K562 (cell line): ENCODE measurements around the gene GRB10. TPM values are rescaled to one million over a fixed set of nuclear protein-coding genes. Genes with fewer than 3 reads are reported as not detected.

Source experiments
- ATAC-seq: fragments of 200-7000 bp; cut with Tn5 transposase; 3 replicates; pipeline ENCODE4 v1.9.1; 2020; ENCODE audit warnings: moderate library complexity
- BruUV-seq: library from RNA; stranded (reverse); fragments of 400-500 nt; replicated peaks from 2 replicates; lab custom pipeline; 2021; lab: Mats Ljungman, UMichigan
- CTCF ChIA-PET: fragments of 300-600 bp; formaldehyde crosslinking; extraction: SDS; loops from one replicate; lab custom pipeline; 2021; ENCODE audit warnings: low intra/inter-chr PET ratio; lab: Yijun Ruan, JAX
- POLR2A ChIA-PET: fragments of 300-600, 350-650 bp; sonication (Branson Sonifier 250); formaldehyde crosslinking; extraction: SDS; loops from one replicate; lab custom pipeline; 2021; ENCODE audit warnings: antibody characterized with exemption, inconsistent platforms; lab: Yijun Ruan, JAX
- DNase-seq, 4 experiments: peaks; one replicate each; pipeline versions ENCODE4 v3.0.0 to v3.0.0-alpha.2; 2011 to 2018; ENCODE audit warnings: low spot score in 3 of 4, mixed read lengths in 3 of 4; ENCODE audit errors: extremely low read depth in 1 of 4
- FAIRE-seq: peaks from 2 replicates; lab custom pipeline; 2011; peaks lifted over from hg19 to GRCh38; lab: Jason Lieb, UNC
- H2AFZ ChIP-seq: 2 replicates; pipeline ENCODE4 v1.6.0; 2011; ENCODE audit warnings: low read depth, low read length, control low read depth, inconsistent platforms
- H3K27ac ChIP-seq: fragments of 200-600 bp; 3 replicates; pipeline ENCODE4 v1.8.0; 2011; ENCODE audit warnings: low read depth, mild to moderate bottlenecking, control low read depth, inconsistent platforms, low read length, moderate library complexity, mixed read lengths; ENCODE audit errors: extremely low read depth
- H3K27me3 ChIP-seq, 2 experiments: fragments of 300-600 bp in 1 of 2; 2 replicates in 1 of 2; 3 replicates in 1 of 2; pipeline versions ENCODE4 v1.6.0 to v1.8.0; 2011; ENCODE audit warnings: inconsistent platforms in 2 of 2, low read length in 2 of 2, mild to moderate bottlenecking in 1 of 2, mixed read lengths in 1 of 2, moderate library complexity in 1 of 2; ENCODE audit not compliant: control insufficient read depth in 2 of 2, insufficient read depth in 2 of 2
- H3K36me3 ChIP-seq: fragments of 300-600 bp; 3 replicates; pipeline ENCODE4 v1.8.0; 2011; ENCODE audit warnings: mild to moderate bottlenecking, low read length, inconsistent platforms; ENCODE audit not compliant: control insufficient read depth, insufficient read depth
- H3K4me1 ChIP-seq, 2 experiments: fragments of 200-600 bp in 1 of 2; replicated peaks in 1 of 2; 2 replicates in 1 of 2; 3 replicates in 1 of 2; pipeline versions ENCODE4 v1.5.1 to v1.8.0; 2011; ENCODE audit warnings: inconsistent platforms in 2 of 2, low read length in 2 of 2, mild to moderate bottlenecking in 1 of 2, mixed read lengths in 1 of 2, moderate library complexity in 1 of 2; ENCODE audit not compliant: control insufficient read depth in 2 of 2, insufficient read depth in 2 of 2
- H3K4me2 ChIP-seq: 2 replicates; pipeline ENCODE4 v1.6.1; 2011; ENCODE audit warnings: low read length, control low read depth, inconsistent platforms, mixed read lengths; ENCODE audit not compliant: insufficient read depth
- H3K4me3 ChIP-seq: fragments of 200-600 bp; sonication (generic), shearing (Covaris generic); 2 replicates; pipeline ENCODE4 v1.5.1; 2016; ENCODE audit warnings: control low read depth, inconsistent platforms
- H3K79me2 ChIP-seq: fragments of 200-600 bp; 3 replicates; pipeline ENCODE4 v1.8.0; 2011; ENCODE audit warnings: low read length, inconsistent platforms; ENCODE audit not compliant: control insufficient read depth, insufficient read depth
- H3K9ac ChIP-seq, 2 experiments: 2 replicates each; pipeline versions ENCODE4 v1.6.0 to v1.6.1; 2011; ENCODE audit warnings: low read depth in 2 of 2, low read length in 2 of 2, control low read depth in 1 of 2, inconsistent platforms in 1 of 2, mild to moderate bottlenecking in 1 of 2, mixed read lengths in 1 of 2; ENCODE audit not compliant: insufficient read depth in 1 of 2
- H3K9me1 ChIP-seq: one replicate; pipeline ENCODE4 v1.6.0; 2011; ENCODE audit warnings: inconsistent platforms, mild to moderate bottlenecking, low read length, moderate library complexity; ENCODE audit not compliant: control insufficient read depth, insufficient read depth
- H3K9me3 ChIP-seq: replicated peaks from 2 replicates; pipeline ENCODE4 v1.5.1; 2011; ENCODE audit warnings: low read depth, low read length, inconsistent platforms; ENCODE audit not compliant: control insufficient read depth, insufficient read depth
- H4K20me1 ChIP-seq: replicated peaks from 2 replicates; pipeline ENCODE4 v1.6.1; 2011; ENCODE audit warnings: low read length, inconsistent platforms, mixed read lengths; ENCODE audit not compliant: control insufficient read depth, insufficient read depth
- CHD1 ChIP-seq: fragments of 200-600 bp; sonication (generic); IDR thresholded peaks from one replicate; pipeline ENCODE4 v1.6.1; 2012; ENCODE audit warnings: mild to moderate bottlenecking, moderate library complexity, low read length, inconsistent platforms
- HDAC2 ChIP-seq: fragments of 450-650 bp; IDR thresholded peaks from 2 replicates; pipeline ENCODE4 v1.6.1; 2016; ENCODE audit warnings: mild to moderate bottlenecking
- ZNF124 ChIP-seq: sonication (generic); formaldehyde crosslinking; IDR thresholded peaks from 2 replicates; pipeline ENCODE4 v1.8.1; 2022; ENCODE audit warnings: missing genetic modification reagents
- ZNF431 ChIP-seq: sonication (generic); formaldehyde crosslinking; IDR thresholded peaks from 2 replicates; pipeline ENCODE4 v1.8.0; 2022; ENCODE audit warnings: mild to moderate bottlenecking, missing genetic modification reagents
- ZNF436 ChIP-seq: fragments of 250-450, 450-650 bp; sonication (Bioruptor Pico); formaldehyde crosslinking; IDR thresholded peaks from 2 replicates; pipeline ENCODE4 v1.7.0; 2020; ENCODE audit warnings: mild to moderate bottlenecking
- in situ Hi-C: fragments of 300-500 bp; cut with MboI; formaldehyde crosslinking; loops from 4 replicates; pipeline ENCODE4 v1.15.0; 2018; ENCODE audit warnings: inconsistent platforms, mixed read lengths
- intact Hi-C: fragments of 100-400 bp; cut with micrococcal nuclease; formaldehyde crosslinking; loops from 2 replicates; pipeline ENCODE4 v1.14.2; 2022
- polyA plus RNA-seq, 8 experiments: library from polyadenylated mRNA; depleted of rRNA in 4 of 8; stranded (reverse) in 5 of 8; unstranded in 3 of 8; fragments of >200 nt; fragmentation: Nextera tagmentation in 2 of 8; fragmentation: Illumina TruSeq in 1 of 8; extraction: Ambion mirVana in 2 of 8; extraction: Trizol in 1 of 8; gene quantifications; 2 replicates each; pipeline versions ENCODE4 v1.2.1 to v1.2.3, GENCODE V29; 2011 to 2014; ENCODE audit warnings: inconsistent platforms in 1 of 8, missing spikeins in 1 of 8
- total RNA-seq, 7 experiments: library from RNA; depleted of rRNA in 6 of 7; stranded (reverse); fragments of >200 nt in 6 of 7; fragmentation: Illumina TruSeq in 2 of 7; extraction: Trizol in 2 of 7; gene quantifications; 2 replicates each; pipeline versions ENCODE4 v1.2.1 to v1.2.3, GENCODE V29; 2011 to 2021; ENCODE audit warnings: low replicate concordance in 1 of 7
- TF ChIP-seq, protein P1 (sequence below), 3 experiments: fragments of 200-800 bp in 1 of 3; sonication (Bioruptor generic) in 1 of 3; sonication (generic) in 1 of 3; formaldehyde crosslinking in 1 of 3; IDR thresholded peaks; 2 replicates each; pipeline versions ENCODE4 v1.6.1 to v1.8.0; 2016 to 2022; ENCODE audit warnings: mild to moderate bottlenecking in 2 of 3, missing compliant biosample characterization in 2 of 3, missing genetic modification characterization in 2 of 3, missing genetic modification reagents in 1 of 3
- TF ChIP-seq, protein P2 (sequence below): fragments of 250-450 bp; sonication (Bioruptor Pico); IDR thresholded peaks from 2 replicates; pipeline ENCODE4 v1.5.0; 2020; ENCODE audit warnings: mild to moderate bottlenecking, borderline replicate concordance
- TF ChIP-seq, protein P3 (sequence below): fragments of 250-450 bp; sonication (Bioruptor Pico); IDR thresholded peaks from 2 replicates; pipeline ENCODE4 v1.4.0; 2020; ENCODE audit warnings: mild to moderate bottlenecking
- TF ChIP-seq, protein P4 (sequence below): sonication (generic); formaldehyde crosslinking; IDR thresholded peaks from 2 replicates; pipeline ENCODE4 v1.4.0; 2020; ENCODE audit warnings: mild to moderate bottlenecking, missing genetic modification reagents

GRB10 gene
- total and polyA plus RNA-seq, 9 of the 15 experiments (the other 6 are each of a cell fraction or from before 2014, with no cell fraction given): 8.9 to 88.5 (median 40.7) TPM

DNA sequence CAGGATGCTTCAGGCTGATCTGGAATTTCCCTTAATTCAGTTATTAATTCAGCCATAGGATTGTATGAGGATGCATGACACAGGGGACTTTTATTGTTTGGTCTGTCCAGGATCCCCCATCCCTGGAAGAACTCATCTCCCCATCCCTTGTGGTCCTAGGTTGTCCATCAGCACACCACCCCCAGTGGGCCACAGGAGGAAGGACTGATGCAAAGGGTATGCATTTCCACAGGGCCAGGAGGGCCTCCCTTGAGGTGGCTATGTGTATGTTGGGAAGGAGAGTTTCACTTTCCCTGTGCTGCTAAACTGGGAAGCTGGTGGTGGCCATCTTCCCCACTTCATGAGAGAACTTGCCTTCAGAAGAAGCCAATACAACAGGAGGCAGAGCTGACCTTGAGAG is 44.6 kb upstream of the GRB10 start:
- no peak overlapping the region for H3K27ac ChIP-seq

More for the DNA sequence above, 44.6 kb upstream of the GRB10 start:
- FAIRE-seq: no peak
- no peak for DNase-seq
- H3K27me3 ChIP-seq: peaks cover 14 to 35% of the 10 kb centered on the region in 2 experiments
- no peaks in the 10 kb centered on the region for H3K9me3 ChIP-seq
- TF ChIP-seq, protein P1, sequence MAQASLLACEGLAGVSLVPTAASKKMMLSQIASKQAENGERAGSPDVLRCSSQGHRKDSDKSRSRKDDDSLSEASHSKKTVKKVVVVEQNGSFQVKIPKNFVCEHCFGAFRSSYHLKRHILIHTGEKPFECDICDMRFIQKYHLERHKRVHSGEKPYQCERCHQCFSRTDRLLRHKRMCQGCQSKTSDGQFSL (CRISPR knock-in tag; IDR thresholded peaks at IDR 0.05): no peak
- TF ChIP-seq, protein P1 (tag; IDR thresholded peaks at IDR 0.05): no peak
- TF ChIP-seq, protein P2, sequence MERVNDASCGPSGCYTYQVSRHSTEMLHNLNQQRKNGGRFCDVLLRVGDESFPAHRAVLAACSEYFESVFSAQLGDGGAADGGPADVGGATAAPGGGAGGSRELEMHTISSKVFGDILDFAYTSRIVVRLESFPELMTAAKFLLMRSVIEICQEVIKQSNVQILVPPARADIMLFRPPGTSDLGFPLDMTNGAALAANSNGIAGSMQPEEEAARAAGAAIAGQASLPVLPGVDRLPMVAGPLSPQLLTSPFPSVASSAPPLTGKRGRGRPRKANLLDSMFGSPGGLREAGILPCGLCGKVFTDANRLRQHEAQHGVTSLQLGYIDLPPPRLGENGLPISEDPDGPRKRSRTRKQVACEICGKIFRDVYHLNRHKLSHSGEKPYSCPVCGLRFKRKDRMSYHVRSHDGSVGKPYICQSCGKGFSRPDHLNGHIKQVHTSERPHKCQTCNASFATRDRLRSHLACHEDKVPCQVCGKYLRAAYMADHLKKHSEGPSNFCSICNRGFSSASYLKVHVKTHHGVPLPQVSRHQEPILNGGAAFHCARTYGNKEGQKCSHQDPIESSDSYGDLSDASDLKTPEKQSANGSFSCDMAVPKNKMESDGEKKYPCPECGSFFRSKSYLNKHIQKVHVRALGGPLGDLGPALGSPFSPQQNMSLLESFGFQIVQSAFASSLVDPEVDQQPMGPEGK (CRISPR knock-in tag): no peak
- no peak for TF ChIP-seq ZNF431 (CRISPR knock-in tag)
- TF ChIP-seq, protein P3, sequence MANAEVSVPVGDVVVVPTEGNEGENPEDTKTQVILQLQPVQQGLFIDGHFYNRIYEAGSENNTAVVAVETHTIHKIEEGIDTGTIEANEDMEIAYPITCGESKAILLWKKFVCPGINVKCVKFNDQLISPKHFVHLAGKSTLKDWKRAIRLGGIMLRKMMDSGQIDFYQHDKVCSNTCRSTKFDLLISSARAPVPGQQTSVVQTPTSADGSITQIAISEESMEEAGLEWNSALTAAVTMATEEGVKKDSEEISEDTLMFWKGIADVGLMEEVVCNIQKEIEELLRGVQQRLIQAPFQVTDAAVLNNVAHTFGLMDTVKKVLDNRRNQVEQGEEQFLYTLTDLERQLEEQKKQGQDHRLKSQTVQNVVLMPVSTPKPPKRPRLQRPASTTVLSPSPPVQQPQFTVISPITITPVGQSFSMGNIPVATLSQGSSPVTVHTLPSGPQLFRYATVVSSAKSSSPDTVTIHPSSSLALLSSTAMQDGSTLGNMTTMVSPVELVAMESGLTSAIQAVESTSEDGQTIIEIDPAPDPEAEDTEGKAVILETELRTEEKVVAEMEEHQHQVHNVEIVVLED: no peak
- no peak for TF ChIP-seq ZNF124 (CRISPR knock-in tag)
- TF ChIP-seq, protein P4, sequence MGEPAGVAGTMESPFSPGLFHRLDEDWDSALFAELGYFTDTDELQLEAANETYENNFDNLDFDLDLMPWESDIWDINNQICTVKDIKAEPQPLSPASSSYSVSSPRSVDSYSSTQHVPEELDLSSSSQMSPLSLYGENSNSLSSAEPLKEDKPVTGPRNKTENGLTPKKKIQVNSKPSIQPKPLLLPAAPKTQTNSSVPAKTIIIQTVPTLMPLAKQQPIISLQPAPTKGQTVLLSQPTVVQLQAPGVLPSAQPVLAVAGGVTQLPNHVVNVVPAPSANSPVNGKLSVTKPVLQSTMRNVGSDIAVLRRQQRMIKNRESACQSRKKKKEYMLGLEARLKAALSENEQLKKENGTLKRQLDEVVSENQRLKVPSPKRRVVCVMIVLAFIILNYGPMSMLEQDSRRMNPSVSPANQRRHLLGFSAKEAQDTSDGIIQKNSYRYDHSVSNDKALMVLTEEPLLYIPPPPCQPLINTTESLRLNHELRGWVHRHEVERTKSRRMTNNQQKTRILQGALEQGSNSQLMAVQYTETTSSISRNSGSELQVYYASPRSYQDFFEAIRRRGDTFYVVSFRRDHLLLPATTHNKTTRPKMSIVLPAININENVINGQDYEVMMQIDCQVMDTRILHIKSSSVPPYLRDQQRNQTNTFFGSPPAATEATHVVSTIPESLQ (CRISPR knock-in tag): no peak
- no peak for TF ChIP-seq CHD1
- no peak for TF ChIP-seq HDAC2
- no peak for TF ChIP-seq ZNF436 (CRISPR knock-in tag)
- TF ChIP-seq, all 486 proteins: peak for 0
- no peak overlapping the region for H3K9ac ChIP-seq
- no peak overlapping the region for H2AFZ ChIP-seq
- ATAC-seq: peak; percentile 38; the same call in 1 of the 3 replicates
- intact Hi-C loops (no loop called here), in situ Hi-C loops (no loop called here)
- no peak overlapping the region for H3K4me3 ChIP-seq
- no peaks in the 10 kb centered on the region for H3K9me1 ChIP-seq
- CTCF ChIA-PET: no interaction called here
- no peaks in the 10 kb centered on the region; a peak in 1 of 5 replicates for H3K4me1 ChIP-seq
- H3K79me2 ChIP-seq: no peaks in the 10 kb centered on the region
- H3K4me2 ChIP-seq: no peak overlapping the region
- no peaks in the 10 kb centered on the region for H3K36me3 ChIP-seq
- no peaks in the 10 kb centered on the region; the same call in 1 of the 2 replicates for H4K20me1 ChIP-seq
- POLR2A ChIA-PET: no interaction called here
- no TSS peak for BruUV-seq
